HCT116 (cell line): ENCODE results near the gene TMEM150C.

Experiments
- CBX3 ChIP-seq: IDR thresholded peaks from 2 replicates; pipeline ENCODE4 v1.6.1; 2012; ENCODE audit warnings: low read depth
- CEBPB ChIP-seq: IDR thresholded peaks from 2 replicates; pipeline ENCODE4 v1.6.1; 2012; ENCODE audit warnings: low read depth
- EZH2 ChIP-seq: fragments of 200-600 bp; sonication (generic); IDR thresholded peaks from 2 replicates; pipeline ENCODE4 v1.6.1; 2017; ENCODE audit warnings: antibody characterized with exemption, mixed run types
- EZH2phosphoT487 ChIP-seq: fragments of 200-600 bp; IDR thresholded peaks from 2 replicates; pipeline ENCODE4 v1.6.1; 2018; ENCODE audit warnings: antibody characterized with exemption, borderline replicate concordance
- JUND ChIP-seq: IDR thresholded peaks from 2 replicates; pipeline ENCODE4 v1.6.1; 2012
- POLR2A ChIP-seq: IDR thresholded peaks from 2 replicates; pipeline ENCODE4 v1.7.0; 2011; ENCODE audit warnings: borderline replicate concordance; ENCODE audit not compliant: insufficient read depth, insufficient read length; ENCODE audit errors: extremely low read depth
- POLR2AphosphoS5 ChIP-seq: IDR thresholded peaks from 2 replicates; pipeline ENCODE4 v1.6.1; 2011; ENCODE audit warnings: mild to moderate bottlenecking, low read depth, low read length, moderate library complexity
- SP1 ChIP-seq: IDR thresholded peaks from 2 replicates; pipeline ENCODE4 v1.6.1; 2012; ENCODE audit warnings: low read depth
- TCF7L2 ChIP-seq: IDR thresholded peaks from 2 replicates; pipeline ENCODE4 v1.7.0; 2011; ENCODE audit warnings: borderline replicate concordance, inconsistent platforms; ENCODE audit not compliant: insufficient read depth, insufficient read length; ENCODE audit errors: extremely low read depth
- ZFX ChIP-seq: fragments of 450-650 bp; IDR thresholded peaks from 2 replicates; pipeline ENCODE4 v1.6.1; 2017
- TF ChIP-seq, protein P1 (sequence below), 3 experiments: fragments of 200-600 bp in 1 of 3; sonication (generic) in 1 of 3; IDR thresholded peaks in 2 of 3; conservative IDR thresholded peaks in 1 of 3; 2 replicates each; pipeline ENCODE4 v1.5.1; 2012 to 2017; ENCODE audit warnings: low read depth in 2 of 3, low read length in 2 of 3, antibody characterized with exemption in 1 of 3, borderline replicate concordance in 1 of 3, control low read depth in 1 of 3, mild to moderate bottlenecking in 1 of 3, mixed read lengths in 1 of 3, mixed run types in 1 of 3, moderate library complexity in 1 of 3; ENCODE audit not compliant: insufficient read depth in 1 of 3
- TF ChIP-seq, protein P2 (sequence below): IDR thresholded peaks from 2 replicates; pipeline ENCODE4 v1.6.1; 2012

DNA sequence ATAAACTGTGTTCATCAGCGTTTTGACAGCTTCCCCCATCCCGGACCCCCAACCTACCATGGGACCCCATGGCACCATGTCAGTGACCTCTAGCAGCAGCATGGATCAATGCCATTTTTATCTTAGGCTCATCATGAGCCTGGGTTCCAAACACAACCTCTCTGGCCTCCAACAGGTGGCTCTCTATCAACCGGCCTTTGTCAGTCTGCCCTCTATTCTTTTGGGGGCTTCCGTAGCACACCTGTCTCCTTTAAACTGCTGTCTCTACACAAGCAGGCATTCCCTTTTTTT is 721 bp upstream of the TMEM150C start:
- TF ChIP-seq SP1 (no peak), EZH2phosphoT487 (no peak), POLR2AphosphoS5 (no peak), EZH2 (no peak), JUND (no peak), CEBPB (no peak), CBX3 (no peak), POLR2A (no peak), TCF7L2 (no peak), ZFX (no peak)
- TF ChIP-seq, protein P1, sequence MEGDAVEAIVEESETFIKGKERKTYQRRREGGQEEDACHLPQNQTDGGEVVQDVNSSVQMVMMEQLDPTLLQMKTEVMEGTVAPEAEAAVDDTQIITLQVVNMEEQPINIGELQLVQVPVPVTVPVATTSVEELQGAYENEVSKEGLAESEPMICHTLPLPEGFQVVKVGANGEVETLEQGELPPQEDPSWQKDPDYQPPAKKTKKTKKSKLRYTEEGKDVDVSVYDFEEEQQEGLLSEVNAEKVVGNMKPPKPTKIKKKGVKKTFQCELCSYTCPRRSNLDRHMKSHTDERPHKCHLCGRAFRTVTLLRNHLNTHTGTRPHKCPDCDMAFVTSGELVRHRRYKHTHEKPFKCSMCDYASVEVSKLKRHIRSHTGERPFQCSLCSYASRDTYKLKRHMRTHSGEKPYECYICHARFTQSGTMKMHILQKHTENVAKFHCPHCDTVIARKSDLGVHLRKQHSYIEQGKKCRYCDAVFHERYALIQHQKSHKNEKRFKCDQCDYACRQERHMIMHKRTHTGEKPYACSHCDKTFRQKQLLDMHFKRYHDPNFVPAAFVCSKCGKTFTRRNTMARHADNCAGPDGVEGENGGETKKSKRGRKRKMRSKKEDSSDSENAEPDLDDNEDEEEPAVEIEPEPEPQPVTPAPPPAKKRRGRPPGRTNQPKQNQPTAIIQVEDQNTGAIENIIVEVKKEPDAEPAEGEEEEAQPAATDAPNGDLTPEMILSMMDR (IDR thresholded peaks at IDR 0.05 in 2 of 3, conservative IDR thresholded peaks at IDR 0.05 in 1 of 3; ENCODE audit: borderline replicate concordance in 1 of 3, insufficient read depth in 1 of 3, low read depth in 2 of 3, low read length in 2 of 3), result no peak
- TF ChIP-seq, protein P2, sequence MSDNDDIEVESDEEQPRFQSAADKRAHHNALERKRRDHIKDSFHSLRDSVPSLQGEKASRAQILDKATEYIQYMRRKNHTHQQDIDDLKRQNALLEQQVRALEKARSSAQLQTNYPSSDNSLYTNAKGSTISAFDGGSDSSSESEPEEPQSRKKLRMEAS, result no peak
